Liver (tissue), 9 donors: ENCODE measurements around the gene DCDC2B. TPM values are rescaled to one million over a fixed set of nuclear protein-coding genes. Genes with fewer than 3 reads are reported as not detected.

Experiments
- DNase-seq: peaks from one replicate; pipeline ENCODE4 v3.0.0-alpha.2; 2017; ENCODE audit warnings: low spot score
- H3K27ac ChIP-seq, 2 donors: one replicate each; pipeline ENCODE4 v1.7.0; 2013; ENCODE audit warnings: inconsistent platforms in 2 of 2, low read length in 2 of 2, control low read depth in 1 of 2, low read depth in 1 of 2, mild to moderate bottlenecking in 1 of 2
- H3K27me3 ChIP-seq, 4 donors: one replicate each; pipeline versions ENCODE4 v1.6.1 to v1.7.0; 2013; ENCODE audit warnings: low read length in 3 of 4, inconsistent platforms in 1 of 4, mild to moderate bottlenecking in 1 of 4, moderate library complexity in 1 of 4; ENCODE audit not compliant: control insufficient read depth in 4 of 4, insufficient read depth in 4 of 4
- H3K36me3 ChIP-seq, 4 donors: one replicate each; pipeline versions ENCODE4 v1.6.1 to v1.7.0; 2013; ENCODE audit warnings: low read length in 3 of 4, mild to moderate bottlenecking in 3 of 4, low read depth in 1 of 4, moderate library complexity in 1 of 4; ENCODE audit not compliant: control insufficient read depth in 4 of 4, insufficient read depth in 3 of 4
- H3K4me1 ChIP-seq, 4 donors: one replicate each; pipeline versions ENCODE4 v1.6.1 to v1.7.0; 2013; ENCODE audit warnings: low read length in 3 of 4, mild to moderate bottlenecking in 3 of 4, moderate library complexity in 1 of 4; ENCODE audit not compliant: control insufficient read depth in 4 of 4, insufficient read depth in 4 of 4
- H3K4me3 ChIP-seq, 3 donors: one replicate each; pipeline versions ENCODE4 v1.6.1 to v1.7.0; 2013; ENCODE audit warnings: low read length in 3 of 3, control low read depth in 1 of 3, low read depth in 1 of 3, mild to moderate bottlenecking in 1 of 3
- H3K9ac ChIP-seq, 2 donors: one replicate each; pipeline ENCODE4 v1.7.0; 2013; ENCODE audit warnings: low read length in 2 of 2, mild to moderate bottlenecking in 2 of 2, moderate library complexity in 2 of 2, control low read depth in 1 of 2, low read depth in 1 of 2
- H3K9me3 ChIP-seq, 4 donors: one replicate each; pipeline versions ENCODE4 v1.6.1 to v1.7.0; 2013; ENCODE audit warnings: low read length in 3 of 4; ENCODE audit not compliant: control insufficient read depth in 4 of 4
- EGR1 ChIP-seq, 2 donors: IDR thresholded peaks; 2 replicates each; pipeline ENCODE4 v1.6.1; 2016 to 2018; ENCODE audit warnings: antibody characterized with exemption in 2 of 2, low read depth in 2 of 2
- FOXA1 ChIP-seq: IDR thresholded peaks from 2 replicates; pipeline ENCODE4 v1.6.1; 2016; ENCODE audit warnings: antibody characterized with exemption
- FOXA2 ChIP-seq: IDR thresholded peaks from 2 replicates; pipeline ENCODE4 v1.6.1; 2016; ENCODE audit warnings: antibody characterized with exemption
- GABPA ChIP-seq, 2 donors: IDR thresholded peaks in 1 of 2; conservative IDR thresholded peaks in 1 of 2; 2 replicates each; pipeline ENCODE4 v1.6.1; 2016; ENCODE audit warnings: antibody characterized with exemption in 2 of 2, mild to moderate bottlenecking in 1 of 2, moderate library complexity in 1 of 2
- HNF4A ChIP-seq, 2 donors: conservative IDR thresholded peaks; 2 replicates each; pipeline ENCODE4 v1.6.1; 2016; ENCODE audit warnings: antibody characterized with exemption in 2 of 2, mild to moderate bottlenecking in 2 of 2
- HNF4G ChIP-seq: IDR thresholded peaks from 2 replicates; pipeline ENCODE4 v1.6.1; 2016; ENCODE audit warnings: antibody characterized with exemption
- JUND ChIP-seq, 2 donors: IDR thresholded peaks; 2 replicates each; pipeline ENCODE4 v1.6.1; 2016; ENCODE audit warnings: antibody characterized with exemption in 2 of 2
- MAX ChIP-seq: IDR thresholded peaks from 2 replicates; pipeline ENCODE4 v1.6.1; 2016; ENCODE audit warnings: antibody characterized with exemption
- NR2F2 ChIP-seq: IDR thresholded peaks from 2 replicates; pipeline ENCODE4 v1.6.1; 2016; ENCODE audit warnings: antibody characterized with exemption
- RAD21 ChIP-seq, 2 donors: IDR thresholded peaks; 2 replicates each; pipeline ENCODE4 v1.6.1; 2016; ENCODE audit warnings: antibody characterized with exemption in 2 of 2, mild to moderate bottlenecking in 2 of 2
- RXRA ChIP-seq, 2 donors: IDR thresholded peaks; 2 replicates each; pipeline ENCODE4 v1.6.1; 2017 to 2018; ENCODE audit warnings: antibody characterized with exemption in 2 of 2, mild to moderate bottlenecking in 1 of 2
- SP1 ChIP-seq: IDR thresholded peaks from 2 replicates; pipeline ENCODE4 v1.6.1; 2018; ENCODE audit warnings: antibody characterized with exemption, mild to moderate bottlenecking
- TAF1 ChIP-seq: conservative IDR thresholded peaks from 2 replicates; pipeline ENCODE4 v1.6.1; 2016; ENCODE audit warnings: antibody characterized with exemption, mild to moderate bottlenecking
- ZBTB33 ChIP-seq: IDR thresholded peaks from 2 replicates; pipeline ENCODE4 v1.6.1; 2016; ENCODE audit warnings: antibody characterized with exemption
- WGBS: extraction: QIAGEN DNeasy Blood & Tissue Kit; methylation state at CpG from one replicate; pipeline ENCODE4 v1.1.7; 2013; 5-methylcytosine and 5-hydroxymethylcytosine counted together
- polyA plus RNA-seq, 2 donors: library from polyadenylated mRNA; stranded (reverse) in 1 of 2; unstranded in 1 of 2; fragments of 200-250 nt in 1 of 2; fragments of >200 nt in 1 of 2; fragmentation: Nextera tagmentation in 1 of 2; extraction: Ambion mirVana in 1 of 2; gene quantifications; one replicate each; pipeline versions ENCODE4 v1.2.1 to v1.2.3, GENCODE V29; 2013 to 2015
- total RNA-seq, 2 donors: library from RNA; depleted of rRNA; stranded (reverse); fragments of >200 nt; gene quantifications; one replicate each; pipeline ENCODE4 v1.2.3, GENCODE V29; 2014
- TF ChIP-seq, protein P1 (sequence below): IDR thresholded peaks from 2 replicates; pipeline ENCODE4 v1.6.1; 2016; ENCODE audit warnings: antibody characterized with exemption
- TF ChIP-seq, protein P2 (sequence below): fragments of 150-350 bp; IDR thresholded peaks from 2 replicates; pipeline ENCODE4 v1.5.1; 2017; ENCODE audit warnings: improper control_type of control experiment, low read depth, low read length; ENCODE audit not compliant: missing input control
- TF ChIP-seq, protein P3 (sequence below): IDR thresholded peaks from 2 replicates; pipeline ENCODE4 v1.6.1; 2016; ENCODE audit warnings: antibody characterized with exemption, mild to moderate bottlenecking
- donor health status: healthy.
- donor health status: healthy.
- donor health status: healthy.
- donor health status: healthy.
- donor health status: healthy.

The DCDC2B gene
- total and polyA plus RNA-seq, 4 donors = 0.08 TPM; not detected in 3

DNA sequence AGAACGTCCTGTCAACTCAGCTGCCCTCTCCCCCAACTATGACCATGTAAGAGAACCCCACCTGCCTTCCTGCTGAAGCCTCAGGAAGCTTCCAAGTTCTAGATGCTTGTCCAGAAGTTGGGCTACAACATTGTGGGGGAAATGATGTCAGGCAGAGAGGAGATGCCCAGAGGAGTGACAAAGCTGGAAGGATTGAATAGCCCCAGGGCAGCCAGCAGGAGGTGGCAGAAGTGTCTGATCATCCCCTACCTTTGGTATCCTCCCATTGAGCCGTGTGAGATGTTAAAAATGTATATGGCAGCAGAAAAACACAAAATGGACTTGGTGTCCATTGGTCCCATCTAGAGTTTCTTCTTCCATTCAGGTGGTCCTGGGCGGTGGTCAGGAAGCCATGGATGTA is 19.9 kb downstream of the DCDC2B start (continued):
- TF ChIP-seq, protein P1, sequence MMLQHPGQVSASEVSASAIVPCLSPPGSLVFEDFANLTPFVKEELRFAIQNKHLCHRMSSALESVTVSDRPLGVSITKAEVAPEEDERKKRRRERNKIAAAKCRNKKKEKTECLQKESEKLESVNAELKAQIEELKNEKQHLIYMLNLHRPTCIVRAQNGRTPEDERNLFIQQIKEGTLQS = no peak
- no peak for TF ChIP-seq SP1

- peaks cover 5 to 56% (median 38%) of the 10 kb centered on the region in 4 donors for H3K36me3 ChIP-seq
- TF ChIP-seq GABPA (IDR thresholded peaks at IDR 0.05 in 1 of 2, conservative IDR thresholded peaks at IDR 0.05 in 1 of 2) (no peak), FOXA1 (no peak), NR2F2 (no peak), JUND (IDR thresholded peaks at IDR 0.05) (no peak), ZBTB33 (no peak), FOXA2 (no peak), SP1 (no peak), TAF1 (no peak), EGR1 (IDR thresholded peaks at IDR 0.05; ENCODE audit: low read depth in 2 of 2) (no peak), HNF4G (no peak), MAX (no peak), RXRA (IDR thresholded peaks at IDR 0.05) (no peak), HNF4A (conservative IDR thresholded peaks at IDR 0.05) (no peak), RAD21 (IDR thresholded peaks at IDR 0.05) (no peak)
- TF ChIP-seq, protein P2, sequence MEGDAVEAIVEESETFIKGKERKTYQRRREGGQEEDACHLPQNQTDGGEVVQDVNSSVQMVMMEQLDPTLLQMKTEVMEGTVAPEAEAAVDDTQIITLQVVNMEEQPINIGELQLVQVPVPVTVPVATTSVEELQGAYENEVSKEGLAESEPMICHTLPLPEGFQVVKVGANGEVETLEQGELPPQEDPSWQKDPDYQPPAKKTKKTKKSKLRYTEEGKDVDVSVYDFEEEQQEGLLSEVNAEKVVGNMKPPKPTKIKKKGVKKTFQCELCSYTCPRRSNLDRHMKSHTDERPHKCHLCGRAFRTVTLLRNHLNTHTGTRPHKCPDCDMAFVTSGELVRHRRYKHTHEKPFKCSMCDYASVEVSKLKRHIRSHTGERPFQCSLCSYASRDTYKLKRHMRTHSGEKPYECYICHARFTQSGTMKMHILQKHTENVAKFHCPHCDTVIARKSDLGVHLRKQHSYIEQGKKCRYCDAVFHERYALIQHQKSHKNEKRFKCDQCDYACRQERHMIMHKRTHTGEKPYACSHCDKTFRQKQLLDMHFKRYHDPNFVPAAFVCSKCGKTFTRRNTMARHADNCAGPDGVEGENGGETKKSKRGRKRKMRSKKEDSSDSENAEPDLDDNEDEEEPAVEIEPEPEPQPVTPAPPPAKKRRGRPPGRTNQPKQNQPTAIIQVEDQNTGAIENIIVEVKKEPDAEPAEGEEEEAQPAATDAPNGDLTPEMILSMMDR = no peak
- TF ChIP-seq, protein P3, sequence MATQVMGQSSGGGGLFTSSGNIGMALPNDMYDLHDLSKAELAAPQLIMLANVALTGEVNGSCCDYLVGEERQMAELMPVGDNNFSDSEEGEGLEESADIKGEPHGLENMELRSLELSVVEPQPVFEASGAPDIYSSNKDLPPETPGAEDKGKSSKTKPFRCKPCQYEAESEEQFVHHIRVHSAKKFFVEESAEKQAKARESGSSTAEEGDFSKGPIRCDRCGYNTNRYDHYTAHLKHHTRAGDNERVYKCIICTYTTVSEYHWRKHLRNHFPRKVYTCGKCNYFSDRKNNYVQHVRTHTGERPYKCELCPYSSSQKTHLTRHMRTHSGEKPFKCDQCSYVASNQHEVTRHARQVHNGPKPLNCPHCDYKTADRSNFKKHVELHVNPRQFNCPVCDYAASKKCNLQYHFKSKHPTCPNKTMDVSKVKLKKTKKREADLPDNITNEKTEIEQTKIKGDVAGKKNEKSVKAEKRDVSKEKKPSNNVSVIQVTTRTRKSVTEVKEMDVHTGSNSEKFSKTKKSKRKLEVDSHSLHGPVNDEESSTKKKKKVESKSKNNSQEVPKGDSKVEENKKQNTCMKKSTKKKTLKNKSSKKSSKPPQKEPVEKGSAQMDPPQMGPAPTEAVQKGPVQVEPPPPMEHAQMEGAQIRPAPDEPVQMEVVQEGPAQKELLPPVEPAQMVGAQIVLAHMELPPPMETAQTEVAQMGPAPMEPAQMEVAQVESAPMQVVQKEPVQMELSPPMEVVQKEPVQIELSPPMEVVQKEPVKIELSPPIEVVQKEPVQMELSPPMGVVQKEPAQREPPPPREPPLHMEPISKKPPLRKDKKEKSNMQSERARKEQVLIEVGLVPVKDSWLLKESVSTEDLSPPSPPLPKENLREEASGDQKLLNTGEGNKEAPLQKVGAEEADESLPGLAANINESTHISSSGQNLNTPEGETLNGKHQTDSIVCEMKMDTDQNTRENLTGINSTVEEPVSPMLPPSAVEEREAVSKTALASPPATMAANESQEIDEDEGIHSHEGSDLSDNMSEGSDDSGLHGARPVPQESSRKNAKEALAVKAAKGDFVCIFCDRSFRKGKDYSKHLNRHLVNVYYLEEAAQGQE = no peak
- WGBS = 92% methylated on average over 5 of the region's 5 CpGs
These were observed 23.0 kb downstream of the DCDC2B start for GRCh38 chr1:32231843-32232432.

More at GRCh38 chr1:32231843-32232432, 23.0 kb downstream of the DCDC2B start:
- no peak overlapping the region for H3K4me3 ChIP-seq
- no peak overlapping the region for H3K27ac ChIP-seq
- H3K27me3 ChIP-seq = no peaks in the 10 kb centered on the region
- H3K9me3 ChIP-seq = no peaks in the 10 kb centered on the region
- H3K4me1 ChIP-seq = no peaks in the 10 kb centered on the region
- no peak overlapping the region for H3K9ac ChIP-seq
- no peak for DNase-seq
